Epithelial cell of prostate (primary cell): ENCODE results near the gene BCDIN3D.

Experiments used
- DNase-seq: peaks from one replicate; pipeline ENCODE4 v3.0.0-alpha.2; 2011; ENCODE audit warnings: low read depth, low spot score
- H3K27ac ChIP-seq: fragments of 450-650 bp; 2 replicates; pipeline ENCODE4 v1.5.1; 2017; ENCODE audit warnings: mild to moderate bottlenecking

Gene BCDIN3D

GRCh38 chr12:49824416-49824815 lies 18.5 kb downstream of the BCDIN3D start:
- peak overlapping the region; percentile 38 for H3K27ac ChIP-seq
- no peak for DNase-seq

GRCh38 chr12:49823951-49824350 lies 19.0 kb downstream of the BCDIN3D start:
- H3K27ac ChIP-seq, result no peak overlapping the region
- no peak for DNase-seq

GRCh38 chr12:49823350-49823749 lies 19.6 kb downstream of the BCDIN3D start:
- H3K27ac ChIP-seq, result no peak overlapping the region
- DNase-seq, result no peak

GRCh38 chr12:49821373-49822287 lies 21.3 kb downstream of the BCDIN3D start:
- H3K27ac ChIP-seq, result no peak overlapping the region
- DNase-seq, result no peak

GRCh38 chr12:49819786-49820185 lies 23.1 kb downstream of the BCDIN3D start:
- DNase-seq, result no peak
- H3K27ac ChIP-seq, result no peak overlapping the region

GRCh38 chr12:49818241-49818895 lies 24.5 kb downstream of the BCDIN3D start:
- H3K27ac ChIP-seq, result no peak overlapping the region
- DNase-seq, result no peak

- no peak overlapping the region for H3K27ac ChIP-seq
- DNase-seq, result no peak
These were observed 29.8 kb downstream of the BCDIN3D start for GRCh38 chr12:49813131-49813530.

- H3K27ac ChIP-seq, result no peak overlapping the region
- DNase-seq, result no peak
These were observed 30.9 kb downstream of the BCDIN3D start for GRCh38 chr12:49811961-49812401.

- no peak overlapping the region for H3K27ac ChIP-seq
- no peak for DNase-seq
These were observed 31.8 kb downstream of the BCDIN3D start for GRCh38 chr12:49811136-49811535.

GRCh38 chr12:49809906-49810389 lies 33.0 kb downstream of the BCDIN3D start:
- H3K27ac ChIP-seq, result no peak overlapping the region
- no peak for DNase-seq

- DNase-seq, result no peak
These were observed 33.5 kb downstream of the BCDIN3D start for GRCh38 chr12:49809381-49809905.

GRCh38 chr12:49808686-49809380 lies 34.1 kb downstream of the BCDIN3D start:
- DNase-seq, result no peak

More at GRCh38 chr12:49809381-49809905, 33.5 kb downstream of the BCDIN3D start:
- H3K27ac ChIP-seq, result no peak overlapping the region

GRCh38 chr12:49807991-49808580 lies 34.8 kb downstream of the BCDIN3D start:
- no peak overlapping the region for H3K27ac ChIP-seq
- no peak for DNase-seq

More at GRCh38 chr12:49808686-49809380, 34.1 kb downstream of the BCDIN3D start:
- H3K27ac ChIP-seq, result no peak overlapping the region

GRCh38 chr12:49806877-49807276 lies 36.0 kb downstream of the BCDIN3D start:
- no peak for DNase-seq
- H3K27ac ChIP-seq, result no peak overlapping the region

GRCh38 chr12:49806321-49806813 lies 36.5 kb downstream of the BCDIN3D start:
- H3K27ac ChIP-seq, result no peak overlapping the region
- no peak for DNase-seq

GRCh38 chr12:49805409-49805808 lies 37.5 kb downstream of the BCDIN3D start:
- DNase-seq, result no peak
- no peak overlapping the region for H3K27ac ChIP-seq

GRCh38 chr12:49804821-49805220 lies 38.1 kb downstream of the BCDIN3D start:
- no peak for DNase-seq
- H3K27ac ChIP-seq, result no peak overlapping the region

- H3K27ac ChIP-seq, result no peak overlapping the region
- DNase-seq, result no peak
These were observed 39.0 kb downstream of the BCDIN3D start for GRCh38 chr12:49803693-49804450.
